ENCODE measurements around the gene C6orf62.
"Not testable (repeated sequence)": the region's sequence is repeated elsewhere in the genome, so short reads cannot be mapped to it uniquely, and the experiment has no call there.

GRCh38 chr6:24764833-24765828, 46.2 kb upstream of the C6orf62 start:
- not testable (repeated sequence) for TF ChIP-seq POLR2A (IDR thresholded peaks at IDR 0.05; ENCODE audit: low read depth, low read length); CTCF (IDR thresholded peaks at IDR 0.05; ENCODE audit: extremely low read depth in 1 of 2, insufficient read depth in 1 of 2, low read depth in 1 of 2, low read length in 2 of 2); EZH2 (IDR thresholded peaks at IDR 0.05; ENCODE audit: borderline replicate concordance, low read depth, low read length, severe bottlenecking); MYC (IDR thresholded peaks at IDR 0.05; ENCODE audit: low read depth, low read length)
